DMS53 treated with DMSO at 0.1 percent for 48 hours (cell line): Measurements from ENCODE around the gene NAP1L1.
A peak's percentile ranks its signal among the peaks of the same experiment; 100 is the strongest.

Experiments used
- DNase-seq: peaks from one replicate; lab custom pipeline; 2025; ENCODE audit not compliant: unreplicated experiment; lab: John Stamatoyannopoulos, UW

The NAP1L1 gene

GRCh38 chr12:76084863-76085519 lies 506 bp upstream of the NAP1L1 start:
- DNase-seq: peak; percentile 98

DNA sequence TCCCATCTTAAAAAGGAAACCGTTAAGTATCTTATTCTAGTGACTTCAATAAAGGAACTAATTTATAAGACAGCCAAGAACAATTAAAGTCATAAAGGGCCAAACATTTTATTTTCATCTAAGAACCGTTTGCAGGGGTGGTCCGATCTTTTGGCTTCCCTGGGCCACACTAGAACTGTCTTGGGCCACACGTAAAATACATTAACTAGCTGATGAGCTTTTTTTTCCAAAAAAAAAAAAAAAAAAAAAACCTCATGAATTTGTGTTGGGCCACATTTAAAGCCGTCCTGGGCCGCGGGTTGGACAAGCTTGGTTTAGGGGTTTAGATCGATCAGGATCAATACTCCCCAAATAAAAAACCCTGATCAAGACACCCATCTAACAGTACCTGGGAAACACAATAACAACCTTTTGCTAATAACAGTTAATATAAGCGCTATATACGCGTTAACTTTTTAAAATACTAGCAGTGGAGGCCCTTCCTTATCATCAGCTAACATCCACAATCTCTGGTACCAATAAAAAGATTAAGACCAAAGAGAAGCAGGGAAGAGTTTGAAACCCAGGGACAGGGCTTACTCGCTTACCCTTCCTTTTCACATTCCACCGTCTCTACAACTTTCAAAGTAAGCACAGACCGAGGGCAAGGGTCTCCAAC lies 1.1 kb downstream of the NAP1L1 start:
- DNase-seq: no peak

DNA sequence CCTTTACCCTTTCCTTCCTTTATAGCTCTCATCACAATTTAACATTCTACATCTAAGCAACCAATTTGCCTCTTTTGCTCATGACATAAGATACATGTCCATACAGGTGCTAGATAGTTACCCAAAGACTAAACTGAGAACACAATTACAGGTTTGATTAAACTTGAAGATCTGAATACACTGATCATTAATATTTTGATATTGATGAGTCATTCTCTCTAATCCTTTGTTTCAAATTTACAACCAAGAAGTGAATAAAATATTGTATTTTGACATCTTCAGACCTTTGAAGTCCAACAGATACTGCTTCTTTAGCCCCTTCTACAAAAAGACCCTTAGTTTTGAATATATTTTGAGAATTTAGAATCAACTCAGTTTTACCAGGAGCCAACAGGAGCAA lies 2.6 kb downstream of the NAP1L1 start:
- DNase-seq: no peak

DNA sequence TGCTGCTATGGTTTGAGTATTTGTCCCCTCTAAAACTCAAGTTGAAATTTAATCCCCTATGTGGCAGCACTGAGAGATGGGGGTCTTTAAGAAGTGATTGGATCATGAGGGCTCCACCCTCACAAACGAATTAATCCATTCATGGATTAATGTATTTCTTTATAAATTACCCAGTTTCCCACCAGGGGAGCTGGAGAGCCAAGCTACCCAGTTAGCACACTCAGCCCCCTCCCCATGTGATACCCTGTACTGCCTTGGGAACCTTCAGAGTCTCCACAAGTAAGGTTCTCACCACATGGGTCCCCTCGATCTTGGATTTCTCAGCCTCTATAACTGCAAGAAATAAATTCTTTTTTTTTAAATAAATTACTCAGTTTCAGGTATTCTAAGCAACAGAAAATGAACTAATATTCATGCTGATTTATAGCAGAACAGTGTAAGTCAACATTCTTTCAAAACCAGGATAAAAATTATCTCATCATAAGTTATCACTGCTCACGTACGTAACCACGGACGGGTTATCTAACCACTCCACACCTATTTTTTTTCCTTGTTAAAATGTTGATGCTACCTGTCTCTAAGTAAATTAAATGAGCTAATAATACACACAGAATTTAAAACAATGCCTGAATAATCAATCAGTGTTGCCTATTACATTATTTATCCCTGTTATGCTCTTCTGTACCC lies 3.6 kb downstream of the NAP1L1 start:
- no peak for DNase-seq

- peak; percentile 15 for DNase-seq
Measured at GRCh38 chr12:76080017-76080728, 4.3 kb downstream of the NAP1L1 start.

DNA sequence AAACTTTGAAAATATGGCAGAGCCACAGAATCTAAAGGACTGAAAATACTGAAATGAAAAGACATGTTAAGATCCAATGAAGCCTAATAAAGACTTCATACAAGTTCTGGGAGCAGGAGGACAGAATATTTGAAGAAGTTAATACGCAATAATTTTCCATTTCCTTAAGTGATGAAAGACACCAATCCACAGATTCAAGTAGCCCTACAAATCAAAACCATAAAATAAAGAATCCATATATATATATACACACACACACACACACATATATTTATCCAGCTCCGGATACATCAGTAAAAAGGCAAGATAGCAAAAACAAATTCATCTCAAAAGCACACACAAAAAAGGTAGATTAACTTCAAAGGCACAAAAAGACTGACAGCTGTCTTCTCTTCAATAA lies 5.7 kb downstream of the NAP1L1 start:
- no peak for DNase-seq

- DNase-seq: no peak
Measured at GRCh38 chr12:76075448-76075847, 9.0 kb downstream of the NAP1L1 start.

DNA sequence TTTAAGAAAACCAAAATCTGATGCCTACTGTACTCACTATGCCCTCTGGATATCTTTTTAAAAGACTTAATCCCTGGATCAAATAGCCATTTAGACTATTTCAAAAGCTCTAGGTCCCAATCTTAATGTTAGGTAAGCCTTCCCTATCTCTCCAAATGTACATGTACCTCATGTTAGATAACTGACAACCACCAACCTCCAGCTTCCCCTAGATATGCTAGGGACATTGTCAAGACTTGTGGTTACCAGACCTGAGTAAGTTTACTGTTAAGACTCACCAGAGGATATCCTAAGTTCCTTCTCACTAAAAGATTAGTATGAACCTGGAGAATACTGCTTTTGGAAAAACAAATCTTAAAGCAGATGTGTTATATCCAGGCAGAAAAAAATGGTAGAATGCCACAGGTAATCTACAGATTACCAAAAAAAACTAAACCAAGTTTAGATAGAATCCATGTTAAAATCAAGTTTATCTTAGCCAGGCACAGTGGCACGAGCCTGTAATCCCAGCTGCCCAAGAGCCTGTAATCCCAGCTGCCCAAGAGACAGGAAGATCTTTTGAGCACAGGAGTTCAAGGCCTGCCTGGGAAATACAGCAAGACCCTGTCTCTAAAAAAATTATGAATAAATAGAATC lies 9.7 kb downstream of the NAP1L1 start:
- no peak for DNase-seq

GRCh38 chr12:76073561-76073960 lies 10.9 kb downstream of the NAP1L1 start:
- DNase-seq: no peak

DNA sequence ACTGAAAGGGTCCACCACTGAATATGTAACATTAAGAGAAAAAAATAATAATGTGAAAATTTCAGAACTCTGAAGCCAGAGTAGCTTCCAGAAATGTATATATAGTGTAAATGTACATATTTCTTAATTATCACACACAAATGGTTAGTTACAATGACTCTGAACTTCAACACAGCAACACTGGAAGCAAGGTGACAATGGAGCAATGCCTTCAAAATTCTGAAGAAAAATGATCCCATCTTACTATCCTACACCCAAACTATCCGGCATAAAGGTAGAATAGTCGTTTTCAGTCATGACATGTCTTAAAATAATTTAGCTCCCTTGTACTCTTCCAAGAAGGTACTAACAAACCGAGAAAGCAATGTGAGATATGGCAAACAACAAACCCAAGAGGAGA lies 11.9 kb downstream of the NAP1L1 start:
- no peak for DNase-seq

DNA sequence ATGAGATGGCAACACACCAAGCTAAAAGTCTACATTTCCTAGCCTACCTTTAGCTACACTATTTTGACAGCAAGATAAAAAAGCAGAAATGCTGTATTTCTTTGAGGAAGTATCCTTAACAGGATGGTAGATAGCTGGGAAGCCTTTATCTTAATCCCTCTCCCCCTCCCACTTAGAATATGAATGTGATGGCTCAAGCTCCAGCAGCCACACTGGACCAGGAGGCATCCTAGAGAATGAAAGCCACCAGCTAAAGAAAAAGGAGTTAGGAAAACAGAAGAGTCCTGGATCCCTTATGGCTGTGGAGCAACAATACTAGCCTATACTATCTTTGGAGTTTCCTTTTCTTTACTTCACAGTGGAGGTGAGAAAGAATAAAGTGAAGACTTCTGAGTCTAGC lies 15.1 kb downstream of the NAP1L1 start:
- no peak for DNase-seq

- DNase-seq: no peak
Measured at GRCh38 chr12:76065917-76066316, 18.6 kb downstream of the NAP1L1 start.

GRCh38 chr12:76064904-76065303 lies 19.6 kb downstream of the NAP1L1 start:
- no peak for DNase-seq

- no peak for DNase-seq
Measured at GRCh38 chr12:76060111-76060510, 24.4 kb downstream of the NAP1L1 start.

- no peak for DNase-seq
Measured at GRCh38 chr12:76057326-76057725, 27.2 kb downstream of the NAP1L1 start.

DNA sequence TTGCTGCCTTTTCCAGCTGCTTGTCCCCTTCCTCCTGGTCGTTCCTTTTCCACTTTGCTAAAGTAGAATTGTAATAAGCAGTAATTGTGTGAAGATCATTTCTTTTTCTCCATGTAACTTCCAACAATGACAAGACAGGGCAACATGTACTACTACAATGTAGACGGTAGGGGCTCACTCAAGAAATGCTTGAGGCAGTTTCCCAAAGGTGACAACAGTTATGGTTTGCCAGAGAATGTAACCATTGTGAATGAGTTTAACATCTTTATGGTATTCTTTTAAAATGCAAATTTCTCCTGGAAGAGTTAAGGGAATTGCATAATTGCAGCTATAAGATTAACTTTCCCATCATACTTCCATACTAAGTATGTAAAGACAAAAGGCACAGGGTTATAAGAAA lies 29.1 kb downstream of the NAP1L1 start:
- DNase-seq: no peak

- peak; percentile 73 for DNase-seq
Measured at GRCh38 chr12:76049575-76050251, 34.8 kb downstream of the NAP1L1 start.

DNA sequence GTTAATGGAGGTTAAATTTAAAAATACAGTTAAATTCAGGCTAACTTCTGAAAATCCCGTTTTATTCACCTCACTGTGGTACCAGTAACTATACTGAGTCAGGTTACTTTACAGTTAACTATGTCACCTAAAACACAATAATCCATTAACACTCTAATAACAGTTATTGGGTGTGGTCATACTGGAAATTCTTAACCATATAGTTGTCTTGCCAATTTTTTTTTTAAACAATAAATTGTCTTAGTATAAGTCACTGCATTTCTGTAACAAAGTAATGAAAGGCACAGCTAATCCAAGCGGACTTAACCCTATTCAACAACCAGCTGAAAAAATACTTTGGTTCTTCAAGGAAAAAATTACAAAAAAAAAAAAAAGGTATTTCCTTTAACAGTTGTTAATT lies 36.7 kb downstream of the NAP1L1 start:
- DNase-seq: no peak

DNA sequence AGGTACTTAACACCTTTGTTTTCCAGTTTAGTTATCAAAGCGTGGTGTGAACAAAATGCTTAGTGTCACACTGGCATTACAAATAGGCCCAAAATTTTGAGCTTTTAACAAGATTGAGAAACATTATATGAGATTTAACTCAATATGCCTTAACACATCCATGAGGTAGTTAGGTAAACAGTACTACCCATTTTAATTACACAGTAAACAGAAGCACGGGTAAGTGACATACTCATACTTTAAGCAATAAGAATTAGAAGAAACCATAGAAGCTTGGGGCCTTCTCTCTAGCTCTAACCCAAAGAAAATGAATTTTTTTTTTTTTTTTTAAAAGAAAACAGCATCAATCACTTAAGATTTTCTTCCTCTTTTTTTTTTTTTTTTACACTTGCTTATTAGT lies 37.4 kb downstream of the NAP1L1 start:
- no peak for DNase-seq

DNA sequence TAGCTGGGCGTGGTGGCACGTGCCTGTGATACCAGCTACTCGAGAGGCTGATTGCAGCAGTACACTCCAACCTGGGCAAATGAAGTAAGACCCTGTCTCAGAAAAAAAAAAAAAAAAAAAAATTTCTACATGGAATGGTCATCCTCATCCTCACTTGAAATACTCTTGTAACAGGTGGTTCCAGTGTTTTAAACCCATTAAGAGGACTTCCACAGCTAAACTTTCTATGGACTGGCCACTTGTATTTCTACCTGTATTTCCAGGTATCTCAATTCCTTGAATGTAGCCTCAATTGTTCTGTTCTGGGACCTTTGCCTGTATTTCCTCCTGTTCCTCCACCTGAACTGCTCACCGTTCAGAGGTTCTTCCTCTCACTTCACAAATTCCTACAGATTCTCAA lies 41.1 kb downstream of the NAP1L1 start:
- DNase-seq: no peak

- no peak for DNase-seq
Measured at GRCh38 chr12:76042147-76042546, 42.3 kb downstream of the NAP1L1 start.
